ENCODE results near the gene MYO5B. TPM values are rescaled to one million over a fixed set of nuclear protein-coding genes. Genes with fewer than 3 reads are reported as not detected.

Gene MYO5B
- total RNA-seq, 4 donors from 2014 or later: 32.0 to 63.3 (median 46.8) TPM

DNA sequence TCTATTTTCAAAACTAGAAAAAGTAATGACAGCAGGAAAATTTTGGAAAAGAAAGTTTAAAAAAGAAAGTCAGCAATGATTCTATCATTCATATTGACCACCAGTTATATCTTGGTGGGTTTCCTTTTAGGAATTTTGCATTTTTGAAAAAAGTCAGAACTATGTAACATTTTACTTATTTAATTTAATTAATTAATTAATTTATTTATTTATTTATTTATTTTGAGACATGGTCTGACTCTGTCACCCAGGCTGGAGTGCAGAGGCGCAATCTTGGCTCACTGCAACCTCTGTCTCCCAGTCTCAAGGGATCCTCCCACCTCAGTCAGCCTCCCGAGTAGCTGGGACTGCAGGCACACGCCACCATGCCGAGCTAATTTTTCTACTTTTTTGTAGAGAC lies 231.7 kb downstream of the MYO5B start:
- no peaks in the 10 kb centered on the region for H3K4me1 ChIP-seq
- no peak overlapping the region for H3K4me3 ChIP-seq
- intact Hi-C loops (cut with DNase I): no loop called here
- 89 to 98% methylated on average over 4 of the region's 4 CpGs for WGBS, 2 donors
- no peaks in the 10 kb centered on the region for H3K9me3 ChIP-seq
- no peak for DNase-seq
- TF ChIP-seq, protein P1, sequence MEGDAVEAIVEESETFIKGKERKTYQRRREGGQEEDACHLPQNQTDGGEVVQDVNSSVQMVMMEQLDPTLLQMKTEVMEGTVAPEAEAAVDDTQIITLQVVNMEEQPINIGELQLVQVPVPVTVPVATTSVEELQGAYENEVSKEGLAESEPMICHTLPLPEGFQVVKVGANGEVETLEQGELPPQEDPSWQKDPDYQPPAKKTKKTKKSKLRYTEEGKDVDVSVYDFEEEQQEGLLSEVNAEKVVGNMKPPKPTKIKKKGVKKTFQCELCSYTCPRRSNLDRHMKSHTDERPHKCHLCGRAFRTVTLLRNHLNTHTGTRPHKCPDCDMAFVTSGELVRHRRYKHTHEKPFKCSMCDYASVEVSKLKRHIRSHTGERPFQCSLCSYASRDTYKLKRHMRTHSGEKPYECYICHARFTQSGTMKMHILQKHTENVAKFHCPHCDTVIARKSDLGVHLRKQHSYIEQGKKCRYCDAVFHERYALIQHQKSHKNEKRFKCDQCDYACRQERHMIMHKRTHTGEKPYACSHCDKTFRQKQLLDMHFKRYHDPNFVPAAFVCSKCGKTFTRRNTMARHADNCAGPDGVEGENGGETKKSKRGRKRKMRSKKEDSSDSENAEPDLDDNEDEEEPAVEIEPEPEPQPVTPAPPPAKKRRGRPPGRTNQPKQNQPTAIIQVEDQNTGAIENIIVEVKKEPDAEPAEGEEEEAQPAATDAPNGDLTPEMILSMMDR (IDR thresholded peaks at IDR 0.05): no peak
- TF ChIP-seq POLR2A (IDR thresholded peaks at IDR 0.05): no peak
- peaks cover 0 to 24% (median 0%) of the 10 kb centered on the region in 3 donors for H3K36me3 ChIP-seq
- H3K27ac ChIP-seq: no peak overlapping the region
- no peaks in the 10 kb centered on the region for H3K27me3 ChIP-seq

DNA sequence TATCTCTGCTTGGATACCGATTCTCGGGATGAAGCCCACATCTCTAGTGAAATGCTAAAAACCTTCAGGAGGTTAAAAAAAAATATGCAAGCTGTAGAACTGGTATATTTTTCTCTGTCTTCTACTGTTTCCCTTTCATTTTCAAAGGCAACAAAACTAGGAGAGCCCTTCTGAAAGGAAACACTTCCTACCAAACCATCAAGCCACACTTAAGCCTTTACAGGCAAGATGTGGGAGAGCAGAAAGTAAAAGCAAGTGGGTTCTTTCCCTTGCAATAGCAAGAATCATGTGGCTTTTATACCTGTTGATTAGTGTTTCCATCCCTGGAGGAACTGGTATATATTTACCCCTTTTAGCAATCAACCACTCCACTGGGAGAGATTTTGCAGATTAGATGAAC lies 233.7 kb downstream of the MYO5B start:
- intact Hi-C loops (cut with DNase I): no loop called here
- no peaks in the 10 kb centered on the region for H3K27me3 ChIP-seq
- no peaks in the 10 kb centered on the region for H3K9me3 ChIP-seq
- H3K36me3 ChIP-seq: peaks cover 0 to 24% (median 0%) of the 10 kb centered on the region in 3 donors
- H3K4me1 ChIP-seq: no peaks in the 10 kb centered on the region
- no peak overlapping the region for H3K27ac ChIP-seq
- DNase-seq: no peak
- TF ChIP-seq POLR2A (IDR thresholded peaks at IDR 0.05): no peak
- TF ChIP-seq, protein P1 (IDR thresholded peaks at IDR 0.05): no peak
- 77 to 100% methylated on average over 2 of the region's 2 CpGs for WGBS, 2 donors
- no peak overlapping the region for H3K4me3 ChIP-seq

DNA sequence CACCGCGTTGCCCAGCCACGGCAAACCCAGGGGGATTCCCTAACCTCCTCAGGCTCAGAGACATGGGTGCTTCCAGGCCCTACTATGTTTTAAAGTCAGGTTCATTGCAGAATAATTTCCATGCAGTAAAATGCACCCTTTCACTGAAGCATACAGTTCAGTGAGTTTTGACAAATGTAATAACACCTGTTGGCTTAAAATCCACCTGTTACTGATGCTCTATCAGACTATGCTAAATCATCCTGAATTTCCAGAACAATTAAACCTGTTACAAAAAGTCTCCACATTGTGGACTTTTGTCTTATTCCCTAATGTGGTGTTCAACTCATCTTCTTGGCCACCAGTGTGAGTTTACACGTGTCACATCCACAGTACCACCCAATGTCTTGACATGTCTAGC lies 234.6 kb downstream of the MYO5B start:
- no peak for TF ChIP-seq POLR2A (IDR thresholded peaks at IDR 0.05)
- TF ChIP-seq, protein P1 (IDR thresholded peaks at IDR 0.05): no peak
- intact Hi-C loops (cut with DNase I): no loop called here
- no peak for DNase-seq
- Histone ChIP-seq H3K27ac (no peak overlapping the region), H3K4me1 (no peaks in the 10 kb centered on the region), H3K36me3 (peaks cover 0 to 24% (median 0%) of the 10 kb centered on the region in 3 donors), H3K9me3 (no peaks in the 10 kb centered on the region), H3K27me3 (no peaks in the 10 kb centered on the region), H3K4me3 (no peak overlapping the region)
- whole genome bisulfite sequencing, 2 donors: 75 to 84% methylated on average over 4 of the region's 4 CpGs

DNA sequence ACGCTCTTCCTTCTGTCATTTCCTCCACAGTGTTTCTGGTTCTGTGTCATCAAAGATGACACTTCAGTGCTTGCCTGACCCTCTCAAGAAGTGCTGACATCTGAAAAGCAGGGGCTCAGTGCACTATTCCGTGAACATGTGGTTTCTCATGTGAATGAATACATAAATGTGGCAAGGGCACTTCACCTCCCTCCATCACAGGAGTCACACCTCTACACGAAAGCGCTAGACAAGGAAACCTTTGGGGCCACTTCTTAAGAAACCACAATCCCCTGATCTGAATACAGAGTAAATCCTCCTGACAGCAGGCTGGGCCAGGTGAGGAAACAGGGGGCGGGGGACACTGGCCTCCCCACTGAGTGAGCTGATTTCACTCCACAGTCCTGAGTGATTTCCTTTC lies 235.8 kb downstream of the MYO5B start:
- no peak overlapping the region for H3K4me3 ChIP-seq
- TF ChIP-seq, protein P1 (IDR thresholded peaks at IDR 0.05): no peak
- no peak for TF ChIP-seq POLR2A (IDR thresholded peaks at IDR 0.05)
- H3K36me3 ChIP-seq: peaks cover 0 to 16% (median 0%) of the 10 kb centered on the region in 3 donors
- no peak for DNase-seq
- no peaks in the 10 kb centered on the region for H3K4me1 ChIP-seq
- H3K27ac ChIP-seq: no peak overlapping the region
- H3K27me3 ChIP-seq: no peaks in the 10 kb centered on the region
- H3K9me3 ChIP-seq: no peaks in the 10 kb centered on the region
- intact Hi-C loops (cut with DNase I): no loop called here
- 67 to 78% methylated on average over 1 to 4 of the region's 5 CpGs for WGBS, 2 donors

DNA sequence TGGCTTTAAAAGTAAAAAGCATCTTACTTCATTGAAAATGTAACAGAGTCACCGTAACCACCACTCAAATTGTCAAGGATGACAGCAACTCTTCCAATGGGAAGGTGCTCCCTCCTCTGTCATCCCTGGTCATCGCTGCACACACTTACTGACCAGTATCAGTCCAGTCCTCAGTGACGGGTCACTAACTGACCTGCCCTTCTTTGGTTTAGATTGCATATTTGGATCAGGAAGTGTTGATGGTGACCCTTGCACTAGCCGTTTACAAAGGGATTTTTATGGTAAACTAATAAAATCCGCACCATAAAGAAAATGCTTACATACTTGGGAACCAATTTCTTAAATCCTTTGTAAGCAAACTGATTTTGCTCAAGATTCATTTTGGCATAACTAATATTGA lies 239.7 kb downstream of the MYO5B start:
- H3K4me3 ChIP-seq: no peak overlapping the region
- no peaks in the 10 kb centered on the region for H3K9me3 ChIP-seq
- 66 to 76% methylated on average over 5 of the region's 5 CpGs for WGBS, 2 donors
- no peak overlapping the region for H3K27ac ChIP-seq
- H3K27me3 ChIP-seq: no peaks in the 10 kb centered on the region
- intact Hi-C loops (cut with DNase I): no loop called here
- no peak for DNase-seq
- H3K4me1 ChIP-seq: no peaks in the 10 kb centered on the region
- H3K36me3 ChIP-seq: peaks cover 0 to 16% (median 0%) of the 10 kb centered on the region in 3 donors
- TF ChIP-seq POLR2A (IDR thresholded peaks at IDR 0.05): no peak

DNA sequence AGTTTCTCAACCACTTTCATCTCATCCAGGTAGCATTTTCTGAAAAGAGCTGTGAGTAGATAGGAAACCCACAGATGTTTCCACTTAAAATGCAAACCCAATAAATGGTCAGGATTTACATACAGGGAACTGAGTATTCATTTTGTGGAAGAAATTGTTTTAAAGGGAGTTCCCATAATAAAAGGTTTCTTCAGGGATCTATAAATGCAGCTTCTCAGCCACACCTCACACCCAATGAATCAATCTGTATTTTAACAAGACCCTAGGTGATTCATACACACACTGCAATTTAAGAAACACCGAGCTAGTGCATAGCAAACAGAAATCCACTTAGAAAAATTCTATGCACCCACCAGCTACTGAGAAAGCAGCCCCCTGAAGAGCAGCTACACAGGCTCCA lies 241.6 kb downstream of the MYO5B start:
- H3K27ac ChIP-seq: no peak overlapping the region
- intact Hi-C loops (cut with DNase I): no loop called here
- 81 to 100% methylated on average over 1 of the region's 1 CpG for WGBS, 2 donors

More for the DNA sequence above, 241.6 kb downstream of the MYO5B start:
- Histone ChIP-seq H3K4me3 (no peak overlapping the region), H3K9me3 (no peaks in the 10 kb centered on the region), H3K4me1 (no peaks in the 10 kb centered on the region), H3K36me3 (peaks cover 0 to 16% (median 0%) of the 10 kb centered on the region in 3 donors), H3K27me3 (no peaks in the 10 kb centered on the region)
- no peak for DNase-seq
- TF ChIP-seq, protein P1 (IDR thresholded peaks at IDR 0.05): no peak
- no peak for TF ChIP-seq POLR2A (IDR thresholded peaks at IDR 0.05)

All from esophagus squamous epithelium (tissue), 5 donors.